ENCODE results near the gene SYNPO2.

SYNPO2 gene

DNA sequence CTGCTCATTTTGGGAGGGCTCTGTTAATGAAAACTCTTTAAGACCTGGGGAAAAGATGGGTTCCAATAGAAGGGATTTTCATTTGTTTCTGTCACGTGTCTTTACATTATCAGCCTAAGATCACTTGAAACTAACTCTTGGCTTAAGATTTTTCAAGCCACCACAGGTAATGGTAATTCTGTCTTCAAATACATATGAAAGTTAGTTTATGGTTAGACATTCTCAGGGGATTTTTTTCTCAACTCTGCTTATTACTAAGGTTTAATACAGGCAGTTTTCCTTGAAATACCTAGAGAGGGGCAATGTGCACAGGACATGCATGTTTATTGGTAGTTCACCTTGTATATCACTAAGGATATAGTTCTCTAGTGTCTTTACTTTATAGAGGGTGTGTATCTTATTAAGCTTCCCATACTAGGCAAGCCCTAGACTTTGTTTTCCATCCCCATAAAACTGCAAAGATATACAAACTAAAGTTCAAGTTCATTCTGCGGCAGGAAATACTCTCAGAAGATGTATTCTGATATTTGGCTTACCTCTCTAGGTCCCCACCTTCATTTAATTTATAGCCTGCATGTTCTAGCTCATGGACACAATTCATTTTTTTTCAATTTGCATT, 208.7 kb downstream of the SYNPO2 start:
- TF ChIP-seq EZH2phosphoT487 (conservative IDR thresholded peaks at IDR 0.05; ENCODE audit: low read length) = no peak
- TF ChIP-seq, protein P1, sequence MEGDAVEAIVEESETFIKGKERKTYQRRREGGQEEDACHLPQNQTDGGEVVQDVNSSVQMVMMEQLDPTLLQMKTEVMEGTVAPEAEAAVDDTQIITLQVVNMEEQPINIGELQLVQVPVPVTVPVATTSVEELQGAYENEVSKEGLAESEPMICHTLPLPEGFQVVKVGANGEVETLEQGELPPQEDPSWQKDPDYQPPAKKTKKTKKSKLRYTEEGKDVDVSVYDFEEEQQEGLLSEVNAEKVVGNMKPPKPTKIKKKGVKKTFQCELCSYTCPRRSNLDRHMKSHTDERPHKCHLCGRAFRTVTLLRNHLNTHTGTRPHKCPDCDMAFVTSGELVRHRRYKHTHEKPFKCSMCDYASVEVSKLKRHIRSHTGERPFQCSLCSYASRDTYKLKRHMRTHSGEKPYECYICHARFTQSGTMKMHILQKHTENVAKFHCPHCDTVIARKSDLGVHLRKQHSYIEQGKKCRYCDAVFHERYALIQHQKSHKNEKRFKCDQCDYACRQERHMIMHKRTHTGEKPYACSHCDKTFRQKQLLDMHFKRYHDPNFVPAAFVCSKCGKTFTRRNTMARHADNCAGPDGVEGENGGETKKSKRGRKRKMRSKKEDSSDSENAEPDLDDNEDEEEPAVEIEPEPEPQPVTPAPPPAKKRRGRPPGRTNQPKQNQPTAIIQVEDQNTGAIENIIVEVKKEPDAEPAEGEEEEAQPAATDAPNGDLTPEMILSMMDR (IDR thresholded peaks at IDR 0.05; ENCODE audit: insufficient read depth, low read length, poor library complexity, severe bottlenecking) = no peak

DNA sequence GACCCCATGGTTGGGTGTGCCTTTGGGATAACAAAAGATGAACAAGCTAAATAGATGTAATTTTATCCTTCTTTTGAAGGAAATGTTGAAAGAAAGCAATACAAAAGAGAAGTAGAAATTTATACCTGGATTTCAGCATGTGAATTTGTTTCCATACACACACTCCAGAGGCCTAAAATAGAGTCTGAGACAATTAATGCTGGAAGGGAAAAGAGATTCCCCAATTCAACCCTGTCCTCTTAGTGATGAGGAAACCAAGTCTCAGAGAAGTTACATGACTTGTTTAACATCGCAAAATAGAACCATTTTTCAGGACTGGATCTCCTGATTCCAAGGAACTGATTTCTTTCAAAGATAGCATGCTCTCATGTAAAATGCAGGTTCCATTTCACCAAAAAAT, 209.7 kb downstream of the SYNPO2 start:
- Histone ChIP-seq H2AFZ (ENCODE audit: low read depth, low read length, severe bottlenecking) (no peak overlapping the region), H3K9me2 (replicated peaks; ENCODE audit: insufficient read depth, low read length) (no peaks in the 10 kb centered on the region), H3K27me3 (ENCODE audit: low read length) (no peaks in the 10 kb centered on the region), H3K79me2 (ENCODE audit: insufficient read depth, low read length) (no peaks in the 10 kb centered on the region), H4K20me1 (ENCODE audit: low read depth, low read length) (no peaks in the 10 kb centered on the region), H3F3A (ENCODE audit: insufficient read depth) (no peaks in the 10 kb centered on the region), H3K36me3 (ENCODE audit: low read length) (no peaks in the 10 kb centered on the region), H3K4me2 (ENCODE audit: low read depth, low read length, poor library complexity, severe bottlenecking) (no peak overlapping the region), H3K9ac (ENCODE audit: low read length) (no peak overlapping the region), H3K27ac (ENCODE audit: low read depth, low read length) (no peak overlapping the region), H3K4me3 (ENCODE audit: insufficient read depth, low read length, poor library complexity, severe bottlenecking) (no peak overlapping the region), H3K9me3 (ENCODE audit: insufficient read depth, low read length) (no peaks in the 10 kb centered on the region)
- TF ChIP-seq, protein P1 (IDR thresholded peaks at IDR 0.05; ENCODE audit: insufficient read depth, low read length, poor library complexity, severe bottlenecking) = no peak
- no peak for TF ChIP-seq EZH2phosphoT487 (conservative IDR thresholded peaks at IDR 0.05; ENCODE audit: low read length)

More for the DNA sequence above, 208.7 kb downstream of the SYNPO2 start:
- no peak overlapping the region for H3K4me2 ChIP-seq (ENCODE audit: low read depth, low read length, poor library complexity, severe bottlenecking)
- no peak overlapping the region for H3K27ac ChIP-seq (ENCODE audit: low read depth, low read length)
- no peaks in the 10 kb centered on the region for H4K20me1 ChIP-seq (ENCODE audit: low read depth, low read length)
- H2AFZ ChIP-seq (ENCODE audit: low read depth, low read length, severe bottlenecking) = no peak overlapping the region
- H3K79me2 ChIP-seq (ENCODE audit: insufficient read depth, low read length) = no peaks in the 10 kb centered on the region
- H3F3A ChIP-seq (ENCODE audit: insufficient read depth) = no peaks in the 10 kb centered on the region
- H3K4me3 ChIP-seq (ENCODE audit: insufficient read depth, low read length, poor library complexity, severe bottlenecking) = no peak overlapping the region
- H3K27me3 ChIP-seq (ENCODE audit: low read length) = no peaks in the 10 kb centered on the region
- no peaks in the 10 kb centered on the region for H3K9me2 ChIP-seq (replicated peaks; ENCODE audit: insufficient read depth, low read length)
- no peaks in the 10 kb centered on the region for H3K9me3 ChIP-seq (ENCODE audit: insufficient read depth, low read length)
- H3K9ac ChIP-seq (ENCODE audit: low read length) = no peak overlapping the region
- no peaks in the 10 kb centered on the region for H3K36me3 ChIP-seq (ENCODE audit: low read length)

DNA sequence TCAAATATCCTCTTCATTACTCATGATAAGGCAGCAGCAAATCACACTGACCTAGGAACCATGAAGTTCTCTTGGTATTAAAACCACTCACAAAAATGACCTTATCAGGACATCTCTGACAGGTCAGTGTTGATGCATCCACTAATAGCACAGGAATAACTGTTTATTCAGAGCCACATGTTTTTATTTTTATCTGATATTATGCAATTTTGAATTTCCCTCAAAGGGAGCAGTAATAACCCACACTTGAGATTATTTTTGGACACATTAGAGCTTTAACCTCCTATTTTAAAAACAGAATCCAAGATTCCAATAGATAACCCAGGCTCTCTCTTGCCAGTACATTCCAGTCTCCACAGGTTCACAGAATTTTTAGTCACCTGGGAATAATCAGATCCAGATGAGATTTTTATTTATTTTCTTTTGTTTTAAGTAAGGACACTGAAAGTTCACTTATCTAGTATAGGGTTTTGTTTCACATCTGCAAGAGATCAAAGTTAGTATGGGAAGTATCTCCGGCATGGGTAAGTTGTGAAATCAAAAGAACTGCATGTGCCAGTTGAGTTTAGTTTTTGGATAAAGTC, 210.7 kb downstream of the SYNPO2 start:
- Histone ChIP-seq H3K27me3 (ENCODE audit: low read length) (no peaks in the 10 kb centered on the region), H3K79me2 (ENCODE audit: insufficient read depth, low read length) (no peaks in the 10 kb centered on the region), H3K27ac (ENCODE audit: low read depth, low read length) (no peak overlapping the region), H3K36me3 (ENCODE audit: low read length) (no peaks in the 10 kb centered on the region), H3K9ac (ENCODE audit: low read length) (no peak overlapping the region), H3K4me2 (ENCODE audit: low read depth, low read length, poor library complexity, severe bottlenecking) (no peak overlapping the region), H3K4me3 (ENCODE audit: insufficient read depth, low read length, poor library complexity, severe bottlenecking) (no peak overlapping the region), H3K9me3 (ENCODE audit: insufficient read depth, low read length) (no peaks in the 10 kb centered on the region), H2AFZ (ENCODE audit: low read depth, low read length, severe bottlenecking) (no peak overlapping the region), H3F3A (ENCODE audit: insufficient read depth) (no peaks in the 10 kb centered on the region), H4K20me1 (ENCODE audit: low read depth, low read length) (no peaks in the 10 kb centered on the region), H3K9me2 (replicated peaks; ENCODE audit: insufficient read depth, low read length) (no peaks in the 10 kb centered on the region)
- TF ChIP-seq EZH2phosphoT487 (conservative IDR thresholded peaks at IDR 0.05; ENCODE audit: low read length) = no peak
- TF ChIP-seq, protein P1 (IDR thresholded peaks at IDR 0.05; ENCODE audit: insufficient read depth, low read length, poor library complexity, severe bottlenecking) = no peak
